H9 (cell line): ENCODE measurements around the gene NOVA2. TPM values are rescaled to one million over a fixed set of nuclear protein-coding genes. Genes with fewer than 3 reads are reported as not detected.

Source experiments
- DNase-seq: peaks from one replicate; pipeline ENCODE4 v3.0.0-alpha.2; 2017
- H2AFZ ChIP-seq: one replicate; pipeline ENCODE4 v1.6.1; 2013; ENCODE audit warnings: mild to moderate bottlenecking, low read length, control low read depth, moderate library complexity
- H2AK5ac ChIP-seq: 2 replicates; pipeline ENCODE4 v1.6.1; 2013; ENCODE audit warnings: low read length, control low read depth, mixed read lengths; ENCODE audit not compliant: insufficient read length
- H2BK120ac ChIP-seq: one replicate; pipeline ENCODE4 v1.6.1; 2013; ENCODE audit warnings: low read depth, mild to moderate bottlenecking, low read length, control low read depth, inconsistent platforms; ENCODE audit not compliant: poor library complexity, severe bottlenecking
- H2BK12ac ChIP-seq: 2 replicates; pipeline ENCODE4 v1.6.1; 2013; ENCODE audit warnings: low read length, control low read depth, mixed read lengths, low read depth; ENCODE audit not compliant: insufficient read length
- H2BK15ac ChIP-seq: 2 replicates; pipeline ENCODE4 v1.6.1; 2013; ENCODE audit warnings: low read depth, low read length, control low read depth
- H2BK20ac ChIP-seq: one replicate; pipeline ENCODE4 v1.6.1; 2013; ENCODE audit warnings: low read depth, mild to moderate bottlenecking, low read length, control low read depth, inconsistent platforms; ENCODE audit not compliant: poor library complexity, severe bottlenecking
- H2BK5ac ChIP-seq: 2 replicates; pipeline ENCODE4 v1.6.1; 2013; ENCODE audit warnings: low read length, control low read depth, mixed read lengths; ENCODE audit not compliant: insufficient read length
- H3K14ac ChIP-seq: 2 replicates; pipeline ENCODE4 v1.6.1; 2013; ENCODE audit warnings: low read length, control low read depth; ENCODE audit not compliant: insufficient read depth
- H3K18ac ChIP-seq: 2 replicates; pipeline ENCODE4 v1.6.1; 2013; ENCODE audit warnings: low read depth, mild to moderate bottlenecking, mixed read lengths, low read length, control low read depth; ENCODE audit not compliant: insufficient read length
- H3K23ac ChIP-seq: 2 replicates; pipeline ENCODE4 v1.6.1; 2013; ENCODE audit warnings: low read length, control low read depth, mixed read lengths, low read depth; ENCODE audit not compliant: insufficient read length
- H3K23me2 ChIP-seq: 2 replicates; pipeline ENCODE4 v1.6.1; 2013; ENCODE audit warnings: low read depth, mild to moderate bottlenecking, mixed read lengths, low read length, control low read depth; ENCODE audit not compliant: insufficient read length, poor library complexity, severe bottlenecking
- H3K27ac ChIP-seq: 2 replicates; pipeline ENCODE4 v1.5.1; 2013; ENCODE audit warnings: low read length, control low read depth, mixed read lengths, low read depth; ENCODE audit not compliant: insufficient read length
- H3K27me3 ChIP-seq: 2 replicates; pipeline ENCODE4 v1.6.1; 2013; ENCODE audit warnings: low read length, control low read depth, inconsistent platforms; ENCODE audit not compliant: insufficient read depth
- H3K4ac ChIP-seq: 2 replicates; pipeline ENCODE4 v1.6.1; 2013; ENCODE audit warnings: low read depth, mild to moderate bottlenecking, control low read depth, inconsistent platforms, low read length, moderate library complexity
- H3K4me1 ChIP-seq: 2 replicates; pipeline ENCODE4 v1.6.1; 2013; ENCODE audit warnings: low read length, control low read depth, inconsistent platforms; ENCODE audit not compliant: insufficient read depth
- H3K4me2 ChIP-seq: 2 replicates; pipeline ENCODE4 v1.6.1; 2013; ENCODE audit warnings: low read length, control low read depth, mixed read lengths; ENCODE audit not compliant: insufficient read length, insufficient read depth
- H3K56ac ChIP-seq: 2 replicates; pipeline ENCODE4 v1.6.1; 2013; ENCODE audit warnings: low read depth, mild to moderate bottlenecking, mixed read lengths, low read length, control low read depth; ENCODE audit not compliant: insufficient read length
- H3K79me1 ChIP-seq: 2 replicates; pipeline ENCODE4 v1.6.1; 2013; ENCODE audit warnings: low read depth, mild to moderate bottlenecking, moderate library complexity, low read length, control low read depth, inconsistent platforms; ENCODE audit not compliant: insufficient read depth, poor library complexity, severe bottlenecking
- H3K79me2 ChIP-seq: 2 replicates; pipeline ENCODE4 v1.6.1; 2013; ENCODE audit warnings: low read length, control low read depth, inconsistent platforms; ENCODE audit not compliant: insufficient read depth
- H3K9ac ChIP-seq: 2 replicates; pipeline ENCODE4 v1.6.1; 2013; ENCODE audit warnings: low read length, control low read depth, mixed read lengths; ENCODE audit not compliant: insufficient read length; ENCODE audit errors: extremely low read depth
- H3K9me3 ChIP-seq: one replicate; pipeline ENCODE4 v1.6.1; 2013; ENCODE audit warnings: low read depth, low read length, inconsistent platforms; ENCODE audit not compliant: control insufficient read depth
- H3T11ph ChIP-seq: one replicate; pipeline ENCODE4 v1.6.1; 2013; ENCODE audit warnings: mild to moderate bottlenecking, low read length, control low read depth, inconsistent platforms
- H4K20me1 ChIP-seq: one replicate; pipeline ENCODE4 v1.6.1; 2013; ENCODE audit not compliant: control insufficient read depth, insufficient read length, insufficient read depth
- H4K5ac ChIP-seq: 2 replicates; pipeline ENCODE4 v1.6.1; 2013; ENCODE audit warnings: low read depth, mild to moderate bottlenecking, mixed read lengths, low read length, control low read depth; ENCODE audit not compliant: insufficient read length
- H4K8ac ChIP-seq: replicated peaks from 2 replicates; pipeline ENCODE4 v1.6.1; 2013; ENCODE audit warnings: low read length, control low read depth, mixed read lengths, low read depth; ENCODE audit not compliant: insufficient read length
- H4K91ac ChIP-seq: 2 replicates; pipeline ENCODE4 v1.6.1; 2013; ENCODE audit warnings: low read depth, mild to moderate bottlenecking, moderate library complexity, mixed read lengths, low read length, control low read depth; ENCODE audit not compliant: insufficient read length
- H3K27ac Mint-ChIP-seq, 3 experiments: 2 replicates in 2 of 3; 3 replicates in 1 of 3; pipeline ENCODE4 v1.8.0; 2020 to 2021; ENCODE audit warnings: mixed read lengths in 3 of 3, mild to moderate bottlenecking in 1 of 3, moderate library complexity in 1 of 3
- H3K27me3 Mint-ChIP-seq: 2 replicates; pipeline ENCODE4 v1.8.0; 2021; ENCODE audit warnings: low read depth, mild to moderate bottlenecking, moderate library complexity, mixed read lengths
- H3K36me3 Mint-ChIP-seq, 3 experiments: 2 replicates in 2 of 3; 3 replicates in 1 of 3; pipeline ENCODE4 v1.8.0; 2020 to 2021; ENCODE audit warnings: low read depth in 3 of 3, mixed read lengths in 3 of 3; ENCODE audit not compliant: insufficient read depth in 1 of 3
- H3K4me1 Mint-ChIP-seq, 2 experiments: 2 replicates each; pipeline ENCODE4 v1.8.0; 2020; ENCODE audit warnings: mixed read lengths in 2 of 2
- H3K4me3 Mint-ChIP-seq, 2 experiments: 2 replicates in 1 of 2; 3 replicates in 1 of 2; pipeline ENCODE4 v1.8.0; 2020 to 2021; ENCODE audit warnings: mild to moderate bottlenecking in 2 of 2, mixed read lengths in 2 of 2, moderate library complexity in 1 of 2
- H3K9me3 Mint-ChIP-seq, 2 experiments: 2 replicates in 1 of 2; 3 replicates in 1 of 2; pipeline ENCODE4 v1.8.0; 2020; ENCODE audit warnings: mild to moderate bottlenecking in 2 of 2, mixed read lengths in 2 of 2, moderate library complexity in 1 of 2
- CTCF ChIP-seq: fragments of 200-600 bp; sonication (generic); conservative IDR thresholded peaks from 3 replicates; pipeline ENCODE4 v1.8.0; 2021; ENCODE audit warnings: antibody characterized with exemption, mild to moderate bottlenecking
- WGBS: extraction: QIAGEN DNeasy Blood & Tissue Kit; methylation state at CpG from one replicate; pipeline ENCODE4 v1.1.7; 2013; ENCODE audit warnings: missing lambda C conversion rate, low lambda C conversion rate, mixed read lengths; ENCODE audit not compliant: insufficient read length; ENCODE audit errors: extremely low coverage; 5-methylcytosine and 5-hydroxymethylcytosine counted together
- total RNA-seq: library from RNA; stranded (reverse); gene quantifications from 2 replicates; pipeline ENCODE4 v1.2.1, GENCODE V29; 2021

The NOVA2 gene
- total RNA-seq, 1 experiment from 2014 or later: 8.8 TPM

- Histone ChIP-seq H2BK5ac (no peak overlapping the region), H3K23ac (no peak overlapping the region), H4K8ac (no peak overlapping the region), H2BK120ac (no peak overlapping the region), H2AK5ac (no peak overlapping the region), H4K5ac (no peak overlapping the region), H2AFZ (no peak overlapping the region), H3K4me1 (no peaks in the 10 kb centered on the region), H2BK12ac (no peak overlapping the region), H3K4me2 (peak overlapping the region; percentile 99), H3K23me2 (peaks cover 17% of the 10 kb centered on the region), H2BK20ac (no peak overlapping the region), H3K18ac (peak overlapping the region; percentile 76), H3T11ph (no peak overlapping the region), H3K27me3 (peaks cover 7% of the 10 kb centered on the region; the same call in 1 of the 2 replicates), H3K4ac (no peak overlapping the region), H3K79me2 (no peaks in the 10 kb centered on the region), H4K20me1 (no peaks in the 10 kb centered on the region), H3K9me3 (no peaks in the 10 kb centered on the region), H4K91ac (no peak overlapping the region), H3K9ac (peak overlapping the region; percentile 44), H3K14ac (peak overlapping the region; percentile 36; the same call in 1 of the 2 replicates), H3K56ac (no peak overlapping the region), H3K27ac (no peak overlapping the region), H3K79me1 (no peaks in the 10 kb centered on the region), H2BK15ac (peak overlapping the region; percentile 90; the same call in 1 of the 2 replicates)
- peaks cover 17 to 27% of the 10 kb centered on the region in 2 experiments for H3K4me1 Mint-ChIP-seq
- peak overlapping the region; percentile 67 to 84 for H3K4me3 Mint-ChIP-seq
- H3K9me3 Mint-ChIP-seq: no peaks in the 10 kb centered on the region; a peak in 1 of 5 replicates
- H3K27ac Mint-ChIP-seq: no peak overlapping the region
- peak; percentile 92 for DNase-seq
- peaks cover 1 to 7% (median 2%) of the 10 kb centered on the region in 3 experiments; a peak in 6 of 7 replicates for H3K36me3 Mint-ChIP-seq
- TF ChIP-seq CTCF: peak; percentile 93
- peaks cover 25% of the 10 kb centered on the region for H3K27me3 Mint-ChIP-seq
- no CpG with 5 or more reads among the region's 48 CpGs for WGBS
Measured at GRCh38 chr19:46016426-46017094, 42.9 kb upstream of the NOVA2 start.
